Amniotic stem cell (primary cell): Measurements from ENCODE around the gene TENT5C.

Experiments
- DNase-seq: peaks from one replicate; lab custom pipeline; 2025; lab: John Stamatoyannopoulos, UW

TENT5C gene

GRCh38 chr1:117657949-117658660 is 52.3 kb downstream of the TENT5C start:
- DNase-seq, result no peak

- DNase-seq, result no peak
Measured at GRCh38 chr1:117658676-117659075, 52.8 kb downstream of the TENT5C start.

GRCh38 chr1:117659550-117660270 is 53.9 kb downstream of the TENT5C start:
- DNase-seq, result no peak

DNA sequence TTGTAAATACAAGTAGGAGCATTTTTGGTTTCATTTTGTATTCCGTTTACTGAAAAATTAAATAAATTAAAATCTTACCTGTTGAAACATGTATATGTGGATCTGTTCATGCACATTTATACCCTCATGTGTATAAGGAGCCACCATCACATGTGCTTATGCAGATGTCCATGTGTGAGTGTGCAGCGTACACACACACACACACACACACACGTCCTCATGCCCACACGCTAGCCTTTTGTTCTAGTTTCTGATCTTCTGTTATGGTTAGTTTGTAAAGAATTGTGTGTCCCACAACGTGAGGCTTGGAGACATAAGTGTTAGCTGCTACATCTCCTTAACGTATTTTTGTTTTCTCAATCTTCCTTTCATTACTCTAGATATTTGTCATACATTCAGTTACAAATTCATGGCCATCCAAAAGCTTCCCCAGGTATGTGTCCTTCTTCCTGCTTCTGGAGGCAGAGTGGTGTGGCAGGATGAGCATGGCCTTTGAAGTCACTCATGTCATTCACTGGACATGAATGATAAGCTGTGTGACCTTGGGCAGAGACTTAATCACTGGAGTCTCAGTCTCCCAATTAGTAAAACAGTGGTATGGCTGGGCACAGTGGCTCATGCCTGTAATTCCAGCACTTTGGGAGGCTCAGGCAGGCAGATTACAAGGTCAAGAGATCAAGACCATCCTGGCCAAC is 54.6 kb downstream of the TENT5C start:
- no peak for DNase-seq

- no peak for DNase-seq
Measured at GRCh38 chr1:117661027-117661426, 55.2 kb downstream of the TENT5C start.

GRCh38 chr1:117662667-117663066 is 56.8 kb downstream of the TENT5C start:
- no peak for DNase-seq

GRCh38 chr1:117663156-117663902 is 57.5 kb downstream of the TENT5C start:
- DNase-seq, result no peak

- DNase-seq, result no peak
Measured at GRCh38 chr1:117664314-117664713, 58.5 kb downstream of the TENT5C start.

GRCh38 chr1:117665556-117666270 is 59.9 kb downstream of the TENT5C start:
- DNase-seq, result no peak

GRCh38 chr1:117669572-117669971 is 63.7 kb downstream of the TENT5C start:
- no peak for DNase-seq

DNA sequence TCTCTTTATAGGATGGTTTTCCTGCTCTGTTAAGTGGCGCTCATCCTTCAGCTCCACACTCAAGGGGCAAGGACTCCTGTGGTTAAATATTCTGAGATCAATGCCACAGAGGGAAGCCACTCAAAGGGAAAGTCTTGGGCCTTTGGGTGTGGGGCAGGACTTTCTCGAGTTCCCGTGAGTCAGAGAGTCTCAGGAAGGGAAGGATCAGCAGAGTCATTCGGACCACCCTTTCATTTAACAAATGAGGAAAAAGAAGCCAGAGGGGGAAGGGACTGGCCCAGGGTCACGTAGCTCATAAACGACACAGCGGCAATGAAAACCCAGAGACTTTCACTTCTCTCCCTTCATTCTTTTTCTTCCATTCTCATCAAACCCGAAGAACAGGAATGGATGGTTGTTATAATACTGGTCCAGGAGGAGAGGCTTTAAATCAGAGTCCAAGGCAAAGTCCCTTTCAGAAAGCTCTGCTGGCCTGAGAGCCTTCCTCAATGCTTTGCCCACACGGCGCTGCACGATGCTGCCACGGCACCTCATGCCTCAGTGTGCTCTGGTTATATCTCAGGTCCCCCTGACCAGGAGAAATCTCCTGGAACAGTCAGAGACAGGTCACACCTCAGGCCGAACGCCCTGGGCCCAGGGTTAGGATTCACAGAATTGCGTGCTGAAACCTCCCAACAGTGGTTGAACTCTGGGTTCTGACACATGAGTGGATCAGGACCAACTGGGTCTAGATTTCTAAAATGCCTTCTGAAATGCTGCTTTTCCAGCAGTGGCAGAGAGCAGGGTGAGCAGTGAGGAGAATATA is 65.3 kb downstream of the TENT5C start:
- no peak for DNase-seq

DNA sequence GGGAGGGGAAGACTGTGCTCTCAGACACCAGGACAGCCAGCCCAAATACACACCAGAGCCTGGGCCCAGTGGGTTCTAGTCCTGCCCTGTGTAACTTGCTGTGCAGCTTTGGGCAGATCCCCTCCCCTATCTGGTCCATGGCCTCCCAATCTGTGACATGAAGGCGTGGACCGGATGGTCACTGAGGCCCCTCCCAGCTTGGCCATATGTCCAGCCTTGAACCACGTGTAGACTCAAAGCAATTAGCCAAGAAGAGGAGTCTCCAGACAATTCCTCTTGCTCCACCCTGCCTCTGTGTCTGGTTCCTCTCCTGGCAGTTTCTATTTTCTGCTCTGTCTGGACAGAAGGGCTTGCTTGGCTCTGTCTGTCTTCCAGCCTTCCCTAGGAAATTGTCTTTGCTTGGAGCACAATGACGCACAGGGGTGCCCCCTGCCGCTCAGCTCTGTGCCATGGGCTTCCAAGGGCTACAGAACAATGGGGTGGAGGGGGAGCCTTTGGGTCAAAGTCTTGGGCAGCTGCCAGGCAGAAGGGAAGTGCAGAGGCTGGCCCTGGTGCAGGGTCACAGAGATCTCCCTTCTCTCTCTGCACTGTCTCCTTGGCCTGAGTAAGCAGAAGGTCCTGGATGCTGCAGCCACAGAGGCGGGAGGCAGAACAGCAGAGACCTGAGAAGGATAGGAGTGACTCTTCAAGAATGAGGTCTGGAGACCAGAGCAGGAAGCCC is 66.1 kb downstream of the TENT5C start:
- no peak for DNase-seq

- no peak for DNase-seq
Measured at GRCh38 chr1:117672756-117673155, 66.9 kb downstream of the TENT5C start.

DNA sequence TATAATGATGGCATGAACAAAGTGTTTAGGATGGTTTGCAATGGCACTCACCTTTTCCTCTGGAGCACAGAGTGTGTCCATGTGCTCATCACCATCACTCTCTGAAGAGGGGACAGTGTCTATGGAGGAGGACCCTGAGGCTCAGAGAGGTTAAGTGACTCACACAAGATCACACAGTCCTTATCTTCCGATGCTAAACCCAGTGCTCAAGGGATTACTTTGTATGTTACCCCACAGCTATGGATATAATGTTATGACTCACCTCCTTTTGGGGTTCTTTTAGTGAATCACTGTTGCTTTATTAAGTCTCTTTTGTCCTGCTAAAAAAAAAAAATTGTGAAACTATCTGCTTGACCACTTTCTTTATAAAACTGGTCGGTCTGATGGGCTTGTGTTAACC is 67.6 kb downstream of the TENT5C start:
- DNase-seq, result no peak

DNA sequence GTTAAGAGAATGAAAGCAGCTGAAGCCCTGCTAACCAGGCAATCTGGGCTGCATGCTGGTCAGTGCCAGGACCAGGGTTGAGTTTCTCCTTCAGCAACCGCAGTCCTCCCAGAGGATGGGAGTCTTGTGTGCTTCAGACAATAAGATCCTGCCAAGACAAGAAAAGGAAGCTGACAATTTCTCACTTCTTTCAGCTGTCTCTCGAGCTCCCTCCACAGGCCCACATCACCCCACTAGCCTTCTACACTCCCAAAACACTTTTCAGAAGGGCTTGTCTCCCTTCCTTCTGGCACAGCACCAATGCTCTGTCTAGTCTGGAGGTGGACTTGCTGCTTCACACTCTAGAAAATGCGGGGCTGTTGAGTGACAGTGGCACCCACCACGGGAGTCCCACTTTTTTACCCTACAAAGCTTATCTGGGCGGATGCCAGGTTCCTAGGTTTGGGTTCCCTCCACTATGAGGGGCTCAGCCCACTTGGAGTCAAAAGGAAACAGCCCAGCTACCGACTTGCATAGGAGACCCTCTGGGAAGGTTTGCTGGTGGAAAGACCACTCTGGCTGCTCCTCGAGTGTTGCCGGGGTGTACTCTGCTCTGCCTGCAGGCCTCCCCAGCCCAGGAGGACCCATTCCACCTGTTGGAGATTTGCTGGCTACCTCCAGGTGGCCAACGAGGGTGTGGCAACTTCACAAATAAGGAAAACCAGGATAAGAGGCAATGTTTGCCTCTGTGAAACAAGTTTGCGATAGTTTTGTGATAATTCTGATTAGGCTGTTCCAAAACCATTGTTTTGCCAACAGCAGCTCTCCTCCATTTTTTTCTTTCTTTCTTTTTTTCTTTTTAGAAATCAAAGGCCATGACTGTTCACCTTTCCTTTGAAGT is 68.9 kb downstream of the TENT5C start:
- no peak for DNase-seq

- DNase-seq, result no peak
Measured at GRCh38 chr1:117675907-117676430, 70.1 kb downstream of the TENT5C start.

- DNase-seq, result no peak
Measured at GRCh38 chr1:117676615-117677130, 70.8 kb downstream of the TENT5C start.
